OCI-LY7 (cell line): ENCODE measurements around the gene IFNGR2. TPM values are rescaled to one million over a fixed set of nuclear protein-coding genes. Genes with fewer than 3 reads are reported as not detected.
A peak's percentile ranks its signal among the peaks of the same experiment; 100 is the strongest.

Experiments
- BruUV-seq: library from RNA; stranded (reverse); fragments of 400-500 nt; replicated peaks from 2 replicates; lab custom pipeline; 2021; lab: Mats Ljungman, UMichigan
- CTCF ChIA-PET: fragments of 300-600 bp; sonication (Branson Sonifier 250); formaldehyde crosslinking; loops from one replicate; lab custom pipeline; 2022; ENCODE audit warnings: antibody characterized with exemption; ENCODE audit not compliant: unreplicated experiment; lab: Charles Lee
- POLR2A ChIA-PET: fragments of 300-600 bp; sonication (Branson Sonifier 250); formaldehyde crosslinking; loops from one replicate; lab custom pipeline; 2022; ENCODE audit warnings: antibody characterized with exemption; lab: Charles Lee
- DNase-seq: peaks from one replicate; pipeline ENCODE4 v3.0.0-alpha.2; 2015; ENCODE audit warnings: low spot score
- H2AFZ ChIP-seq: fragments of 200-600 bp; sonication (generic), shearing (Covaris generic); 2 replicates; pipeline ENCODE4 v1.6.1; 2014; ENCODE audit warnings: mild to moderate bottlenecking, antibody characterized with exemption, low read length, moderate library complexity
- H3K27ac ChIP-seq: fragments of 200-600 bp; sonication (generic); 2 replicates; pipeline ENCODE4 v1.5.1; 2014; ENCODE audit warnings: mixed run types, low read depth, mild to moderate bottlenecking, moderate library complexity, low read length, inconsistent platforms; ENCODE audit not compliant: poor library complexity, severe bottlenecking
- H3K36me3 ChIP-seq: fragments of 200-600 bp; sonication (generic); 2 replicates; pipeline ENCODE4 v1.6.1; 2014; ENCODE audit warnings: mild to moderate bottlenecking, antibody characterized with exemption, low read length, moderate library complexity, mixed read lengths; ENCODE audit not compliant: insufficient read depth
- H3K4me1 ChIP-seq: fragments of 200-600 bp; sonication (generic); 2 replicates; pipeline ENCODE4 v1.5.1; 2014; ENCODE audit warnings: mild to moderate bottlenecking, low read length; ENCODE audit not compliant: insufficient read depth, poor library complexity, severe bottlenecking
- H3K4me2 ChIP-seq: fragments of 200-600 bp; sonication (generic); 2 replicates; pipeline ENCODE4 v1.6.1; 2014; ENCODE audit warnings: mild to moderate bottlenecking, low read length
- H3K4me3 ChIP-seq: fragments of 200-600 bp; sonication (generic); 2 replicates; pipeline ENCODE4 v1.5.1; 2014; ENCODE audit warnings: mild to moderate bottlenecking, low read depth, low read length; ENCODE audit not compliant: poor library complexity, severe bottlenecking
- H3K79me2 ChIP-seq: fragments of 200-600 bp; sonication (generic); 2 replicates; pipeline ENCODE4 v1.6.1; 2016; ENCODE audit warnings: low read depth, mild to moderate bottlenecking, low read length, moderate library complexity, mixed read lengths; ENCODE audit not compliant: insufficient read depth
- H3K9me2 ChIP-seq: fragments of 200-600 bp; sonication (generic); 2 replicates; pipeline ENCODE4 v1.6.1; 2016; ENCODE audit warnings: mild to moderate bottlenecking, low read length, mixed read lengths; ENCODE audit not compliant: insufficient read depth
- H3K9me3 ChIP-seq: fragments of 200-600 bp; sonication (generic); 2 replicates; pipeline ENCODE4 v1.6.1; 2014; ENCODE audit warnings: mild to moderate bottlenecking, mixed run types, low read length, mixed read lengths
- H4K20me1 ChIP-seq: fragments of 200-600 bp; sonication (generic); 2 replicates; pipeline ENCODE4 v1.6.1; 2014; ENCODE audit warnings: mild to moderate bottlenecking, antibody characterized with exemption, low read length, moderate library complexity, mixed read lengths; ENCODE audit not compliant: insufficient read depth
- EZH2phosphoT487 ChIP-seq: fragments of 200-600 bp; sonication (generic); IDR thresholded peaks from 2 replicates; pipeline ENCODE4 v1.6.1; 2018; ENCODE audit warnings: low read depth, borderline replicate concordance, mild to moderate bottlenecking, mixed run types, antibody characterized with exemption, low read length, moderate library complexity, mixed read lengths
- intact Hi-C: fragments of 100-400 bp; cut with micrococcal nuclease; formaldehyde crosslinking; loops from one replicate; pipeline ENCODE4 v1.10.0; 2022; ENCODE audit not compliant: unreplicated experiment
- total RNA-seq, 2 experiments: library from RNA; depleted of rRNA in 1 of 2; stranded (reverse); fragments of >200 nt in 1 of 2; shearing (Covaris generic) in 1 of 2; gene quantifications; 2 replicates each; pipeline ENCODE4 v1.2.3, GENCODE V29; 2014 to 2022
- TF ChIP-seq, protein P1 (sequence below): fragments of 200-600 bp; sonication (generic); conservative IDR thresholded peaks from 2 replicates; pipeline ENCODE4 v1.5.1; 2014; ENCODE audit warnings: mild to moderate bottlenecking, antibody characterized with exemption, low read length, moderate library complexity, mixed read lengths

IFNGR2 gene
- total RNA-seq, 2 experiments from 2014 or later: 70.2 to 86.9 TPM

DNA sequence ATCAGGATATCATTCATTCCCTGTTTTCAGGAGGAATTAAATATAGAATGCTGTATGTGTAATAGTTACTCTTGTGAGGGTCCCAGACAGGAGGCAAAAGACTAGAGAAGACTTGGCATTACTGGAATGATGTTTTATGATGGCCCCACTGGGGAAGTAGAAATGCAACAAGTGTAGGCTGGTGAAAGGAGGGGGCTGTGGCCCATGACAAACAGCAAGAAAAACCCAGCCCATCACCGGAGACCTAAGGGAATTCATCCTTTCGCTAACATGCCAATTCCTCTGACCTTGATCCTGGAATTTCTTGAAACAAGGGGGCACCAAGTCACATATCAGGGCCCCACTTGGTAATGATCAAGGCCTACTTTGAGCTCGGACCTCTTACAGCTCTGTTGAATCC, 5.5 kb upstream of the IFNGR2 start:
- no peak for DNase-seq
- no peaks in the 10 kb centered on the region for H3K9me3 ChIP-seq
- H3K36me3 ChIP-seq: no peaks in the 10 kb centered on the region
- TF ChIP-seq, protein P1, sequence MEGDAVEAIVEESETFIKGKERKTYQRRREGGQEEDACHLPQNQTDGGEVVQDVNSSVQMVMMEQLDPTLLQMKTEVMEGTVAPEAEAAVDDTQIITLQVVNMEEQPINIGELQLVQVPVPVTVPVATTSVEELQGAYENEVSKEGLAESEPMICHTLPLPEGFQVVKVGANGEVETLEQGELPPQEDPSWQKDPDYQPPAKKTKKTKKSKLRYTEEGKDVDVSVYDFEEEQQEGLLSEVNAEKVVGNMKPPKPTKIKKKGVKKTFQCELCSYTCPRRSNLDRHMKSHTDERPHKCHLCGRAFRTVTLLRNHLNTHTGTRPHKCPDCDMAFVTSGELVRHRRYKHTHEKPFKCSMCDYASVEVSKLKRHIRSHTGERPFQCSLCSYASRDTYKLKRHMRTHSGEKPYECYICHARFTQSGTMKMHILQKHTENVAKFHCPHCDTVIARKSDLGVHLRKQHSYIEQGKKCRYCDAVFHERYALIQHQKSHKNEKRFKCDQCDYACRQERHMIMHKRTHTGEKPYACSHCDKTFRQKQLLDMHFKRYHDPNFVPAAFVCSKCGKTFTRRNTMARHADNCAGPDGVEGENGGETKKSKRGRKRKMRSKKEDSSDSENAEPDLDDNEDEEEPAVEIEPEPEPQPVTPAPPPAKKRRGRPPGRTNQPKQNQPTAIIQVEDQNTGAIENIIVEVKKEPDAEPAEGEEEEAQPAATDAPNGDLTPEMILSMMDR: no peak
- BruUV-seq: no TSS peak
- intact Hi-C loops: no loop called here
- H4K20me1 ChIP-seq: no peaks in the 10 kb centered on the region
- H3K9me2 ChIP-seq: no peaks in the 10 kb centered on the region
- H3K79me2 ChIP-seq: no peaks in the 10 kb centered on the region
- ChIA-PET CTCF (no interaction called here), POLR2A (interaction anchor here (1.0 kb wide), 1 partner anchor 8 kb away, joined by 3 read pairs; no protein-coding TSS in a partner anchor)
- H3K4me3 ChIP-seq: no peak overlapping the region
- H3K4me2 ChIP-seq: no peak overlapping the region
- peaks cover 52% of the 10 kb centered on the region for H3K4me1 ChIP-seq
- no peak overlapping the region for H3K27ac ChIP-seq
- no peak overlapping the region for H2AFZ ChIP-seq

DNA sequence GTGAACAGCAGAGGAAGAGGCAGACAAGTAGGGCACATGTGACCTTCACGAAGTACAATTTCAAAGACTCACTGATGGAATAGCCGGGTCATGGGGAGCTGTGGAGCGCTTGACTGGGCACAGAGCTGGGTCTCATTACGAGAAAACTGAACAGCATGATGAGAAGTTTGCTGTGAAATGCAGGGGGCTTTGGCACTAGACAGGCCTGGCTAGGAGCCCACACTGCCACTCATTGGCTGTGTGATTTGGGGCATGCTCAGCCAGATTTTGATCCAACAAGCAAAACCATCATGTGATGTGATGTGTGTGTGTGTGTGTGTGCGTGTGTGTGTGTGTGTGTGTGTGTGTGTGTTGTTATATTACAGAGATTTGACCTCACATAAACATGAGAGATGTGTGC, 4.9 kb upstream of the IFNGR2 start:
- POLR2A ChIA-PET: interaction anchor here (1.0 kb wide), 1 partner anchor 9 kb away, joined by 3 read pairs; no protein-coding TSS in a partner anchor
- Histone ChIP-seq H3K4me1 (peaks cover 51% of the 10 kb centered on the region), H3K27ac (no peak overlapping the region), H4K20me1 (no peaks in the 10 kb centered on the region), H3K9me2 (no peaks in the 10 kb centered on the region), H3K4me3 (no peak overlapping the region), H2AFZ (no peak overlapping the region), H3K9me3 (no peaks in the 10 kb centered on the region), H3K36me3 (no peaks in the 10 kb centered on the region), H3K4me2 (no peak overlapping the region), H3K79me2 (no peaks in the 10 kb centered on the region)
- DNase-seq: no peak
- intact Hi-C loops: no loop called here
- CTCF ChIA-PET: no interaction called here
- no TSS peak for BruUV-seq
- TF ChIP-seq, protein P1: no peak
- TF ChIP-seq EZH2phosphoT487: no peak

DNA sequence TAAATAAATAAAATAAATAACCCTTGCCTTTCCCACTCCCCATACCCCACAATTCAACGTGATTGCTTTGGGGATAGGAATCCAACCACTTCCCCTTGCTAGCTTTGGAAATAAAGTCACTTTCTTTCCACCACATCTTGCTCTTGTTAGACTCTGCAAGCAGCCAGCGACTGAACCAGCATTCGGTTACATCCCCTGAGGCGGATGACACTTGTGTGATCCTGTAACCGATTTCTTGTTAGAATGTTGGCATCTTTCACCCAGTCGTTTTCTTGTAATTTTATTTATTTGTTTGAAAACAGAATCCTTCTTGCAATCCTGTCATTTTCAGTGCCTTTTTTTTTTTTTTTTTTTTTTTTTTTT, 1.6 kb upstream of the IFNGR2 start:
- no TSS peak for BruUV-seq
- no peak for DNase-seq
- Histone ChIP-seq H3K4me3 (no peak overlapping the region), H3K36me3 (peaks cover 9% of the 10 kb centered on the region), H3K9me3 (no peaks in the 10 kb centered on the region), H3K9me2 (no peaks in the 10 kb centered on the region), H3K4me1 (peaks cover 45% of the 10 kb centered on the region), H4K20me1 (peaks cover 5% of the 10 kb centered on the region; the same call in 1 of the 2 replicates), H2AFZ (no peak overlapping the region), H3K4me2 (peak overlapping the region; percentile 61; the same call in 1 of the 2 replicates), H3K79me2 (peaks cover 31% of the 10 kb centered on the region), H3K27ac (no peak overlapping the region)
- intact Hi-C loops: loop anchor here (5.0 kb wide), 1 partner anchor 39 kb away; no protein-coding TSS in a partner anchor
- ChIA-PET POLR2A (interaction anchor here (1.0 to 1.6 kb wide), 5 partner anchors 15 to 197 kb away, joined by 3 to 4 read pairs (median 3); no protein-coding TSS in a partner anchor), CTCF (no interaction called here)
- TF ChIP-seq EZH2phosphoT487: no peak
- TF ChIP-seq, protein P1: no peak
